ENCODE results near the gene RXRB. TPM values are rescaled to one million over a fixed set of nuclear protein-coding genes. Genes with fewer than 3 reads are reported as not detected.
A peak's percentile ranks its signal among the peaks of the same experiment; 100 is the strongest.

Gene RXRB
- total and polyA plus RNA-seq, 7 donors = 19.2 to 45.9 (median 34.7) TPM

DNA sequence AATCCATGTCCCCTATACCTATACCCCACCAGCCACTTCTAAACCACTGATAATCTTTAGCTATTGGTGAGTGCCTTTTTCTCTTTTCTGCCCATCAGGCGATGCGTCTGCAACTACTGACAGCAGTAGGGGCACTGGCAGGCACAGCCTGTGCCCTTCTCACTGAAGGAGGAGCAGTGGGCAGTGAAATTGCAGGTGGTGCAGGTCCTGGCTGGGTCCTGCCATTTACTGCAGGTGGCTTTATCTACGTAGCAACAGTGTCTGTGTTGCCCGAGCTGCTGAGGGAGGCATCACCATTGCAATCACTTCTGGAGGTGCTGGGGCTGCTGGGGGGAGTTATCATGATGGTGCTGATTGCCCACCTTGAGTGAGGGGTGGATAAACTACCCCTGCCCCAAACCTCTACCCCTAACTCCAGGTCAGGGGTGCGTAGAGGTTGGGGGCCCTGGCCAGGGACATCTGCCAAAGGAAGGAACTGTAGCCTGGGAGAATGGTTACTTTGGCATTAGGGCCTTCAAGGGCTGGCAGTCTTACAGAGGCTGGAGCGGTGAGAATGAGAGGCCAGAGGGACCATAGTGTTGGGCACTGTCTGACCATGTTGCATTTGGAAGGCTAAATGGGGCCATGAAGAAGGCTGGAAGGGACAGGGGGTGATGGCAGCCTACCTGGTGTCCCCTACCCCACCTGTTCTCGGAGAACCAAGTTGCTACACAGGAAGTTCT is 3.1 kb upstream of the RXRB start:
- peak overlapping the region; percentile 90 for H3K4me3 ChIP-seq
- peaks cover 6 to 25% of the 10 kb centered on the region in 2 donors for H3K36me3 ChIP-seq (ENCODE audit: insufficient read depth in 1 of 2, low read depth in 1 of 2)
- ATAC-seq (no peak), DNase-seq (peak in 1 of 2 donors; percentile 40)
- H3K27ac ChIP-seq = no peak overlapping the region
- H3K4me1 ChIP-seq = peaks cover 26% of the 10 kb centered on the region
- H3K9me3 ChIP-seq = no peaks in the 10 kb centered on the region
- no peak for TF ChIP-seq CTCF (IDR thresholded peaks at IDR 0.05)
- WGBS, 3 donors = 84 to 85% (median 85%) methylated on average over 7 of the region's 7 CpGs
- H3K27me3 ChIP-seq (ENCODE audit: insufficient read depth in 3 of 3, low read length in 2 of 3) = no peaks in the 10 kb centered on the region
- intact Hi-C loops (cut with DNase I) = loop anchor here (5.0 to 10.0 kb wide), 2 partner anchors 211 to 231 kb away; partner anchors contain the start of genes CUTA (in 1 of the 2) and PHF1 (in 1 of the 2)

GRCh38 chr6:33202799-33203198 is 2.3 kb upstream of the RXRB start:
- Histone ChIP-seq H3K36me3 (ENCODE audit: insufficient read depth in 1 of 2, low read depth in 1 of 2) (peaks cover 6 to 28% of the 10 kb centered on the region in 2 donors), H3K27me3 (ENCODE audit: insufficient read depth in 3 of 3, low read length in 2 of 3) (no peaks in the 10 kb centered on the region), H3K4me1 (peaks cover 33% of the 10 kb centered on the region), H3K4me3 (peak overlapping the region; percentile 1), H3K9me3 (no peaks in the 10 kb centered on the region), H3K27ac (peak overlapping the region; percentile 92)
- no peak for TF ChIP-seq CTCF (IDR thresholded peaks at IDR 0.05)
- WGBS, 3 donors = 82 to 92% (median 85%) methylated on average over 6 of the region's 6 CpGs
- no peak for ATAC-seq
- intact Hi-C loops (cut with DNase I) = loop anchor here (5.0 to 10.0 kb wide), 2 partner anchors 212 to 230 kb away; partner anchors contain the start of genes CUTA (in 1 of the 2) and PHF1 (in 1 of the 2)
- peak in 1 of 2 donors; percentile 30 for DNase-seq

DNA sequence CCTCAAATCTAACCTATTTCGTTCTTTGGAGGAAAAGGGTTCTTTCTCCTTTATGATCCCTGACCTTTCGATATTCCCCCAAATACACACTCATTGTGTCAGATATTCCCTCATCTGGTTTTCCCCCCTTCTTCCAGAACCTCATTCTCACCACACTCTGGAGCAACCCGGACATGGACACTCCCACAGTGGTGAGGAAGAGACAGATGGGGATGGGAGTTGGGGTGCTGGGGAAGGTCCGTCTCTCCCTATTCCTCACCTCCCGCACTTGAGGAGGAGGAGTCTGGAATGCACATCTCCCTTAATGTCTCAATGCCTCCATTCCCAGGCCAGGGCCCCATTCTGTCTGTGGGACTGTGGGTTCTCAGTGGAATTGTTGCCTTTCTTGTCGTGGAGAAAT is 1.5 kb upstream of the RXRB start:
- Histone ChIP-seq H3K36me3 (ENCODE audit: insufficient read depth in 1 of 2, low read depth in 1 of 2) (peaks cover 6 to 36% of the 10 kb centered on the region in 2 donors), H3K27ac (peak overlapping the region; percentile 92), H3K4me3 (peak overlapping the region; percentile 81), H3K27me3 (ENCODE audit: insufficient read depth in 3 of 3, low read length in 2 of 3) (no peaks in the 10 kb centered on the region), H3K9me3 (no peaks in the 10 kb centered on the region), H3K4me1 (peaks cover 32% of the 10 kb centered on the region)
- no peak for DNase-seq
- ATAC-seq = no peak
- TF ChIP-seq CTCF (IDR thresholded peaks at IDR 0.05) = no peak
- 80 to 87% (median 80%) methylated on average over 6 of the region's 6 CpGs for WGBS, 3 donors
- intact Hi-C loops (cut with DNase I) = loop anchor here (5.0 to 10.0 kb wide), 2 partner anchors 213 to 230 kb away; partner anchors contain the start of genes CUTA (in 1 of the 2) and PHF1 (in 1 of the 2)

DNA sequence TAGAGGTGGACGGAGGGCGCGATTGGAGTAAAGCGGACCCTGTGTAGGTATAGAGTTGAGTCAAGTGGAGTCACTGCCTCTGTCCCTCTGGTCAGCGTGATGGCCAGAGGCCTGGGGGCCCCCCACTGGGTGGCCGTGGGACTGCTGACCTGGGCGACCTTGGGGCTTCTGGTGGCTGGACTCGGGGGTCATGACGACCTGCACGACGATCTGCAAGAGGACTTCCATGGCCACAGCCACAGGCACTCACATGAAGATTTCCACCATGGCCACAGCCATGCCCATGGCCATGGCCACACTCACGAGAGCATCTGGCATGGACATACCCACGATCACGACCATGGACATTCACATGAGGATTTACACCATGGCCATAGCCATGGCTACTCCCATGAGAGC is 681 bp upstream of the RXRB start:
- Histone ChIP-seq H3K36me3 (ENCODE audit: insufficient read depth in 1 of 2, low read depth in 1 of 2) (peaks cover 7 to 43% of the 10 kb centered on the region in 2 donors), H3K4me1 (peaks cover 32% of the 10 kb centered on the region), H3K27me3 (ENCODE audit: insufficient read depth in 3 of 3, low read length in 2 of 3) (no peaks in the 10 kb centered on the region), H3K4me3 (peak overlapping the region; percentile 81), H3K27ac (peak overlapping the region; percentile 92), H3K9me3 (no peaks in the 10 kb centered on the region)
- peak in 1 of 2 donors; percentile 63 for DNase-seq
- intact Hi-C loops (cut with DNase I) = loop anchor here (5.0 to 10.0 kb wide), 2 partner anchors 214 to 229 kb away; partner anchors contain the start of genes CUTA (in 1 of the 2) and PHF1 (in 1 of the 2)
- TF ChIP-seq CTCF (IDR thresholded peaks at IDR 0.05) = peak; percentile 5
- peak; percentile 7 to 15 (median 8) for ATAC-seq
- WGBS, 3 donors = 1 to 2% (median 1%) methylated on average over 13 to 14 of the region's 14 CpGs

Measured in psoas muscle (tissue), 8 donors.